EH (cell line): ENCODE results near the gene TBPL1.
"Not testable (repeated sequence)": the region's sequence is repeated elsewhere in the genome, so short reads cannot be mapped to it uniquely, and the experiment has no call there.

Source experiments
- DNase-seq: peaks from one replicate; pipeline ENCODE4 v3.0.0-alpha.2; 2015; ENCODE audit warnings: low read depth

TBPL1 gene

DNA sequence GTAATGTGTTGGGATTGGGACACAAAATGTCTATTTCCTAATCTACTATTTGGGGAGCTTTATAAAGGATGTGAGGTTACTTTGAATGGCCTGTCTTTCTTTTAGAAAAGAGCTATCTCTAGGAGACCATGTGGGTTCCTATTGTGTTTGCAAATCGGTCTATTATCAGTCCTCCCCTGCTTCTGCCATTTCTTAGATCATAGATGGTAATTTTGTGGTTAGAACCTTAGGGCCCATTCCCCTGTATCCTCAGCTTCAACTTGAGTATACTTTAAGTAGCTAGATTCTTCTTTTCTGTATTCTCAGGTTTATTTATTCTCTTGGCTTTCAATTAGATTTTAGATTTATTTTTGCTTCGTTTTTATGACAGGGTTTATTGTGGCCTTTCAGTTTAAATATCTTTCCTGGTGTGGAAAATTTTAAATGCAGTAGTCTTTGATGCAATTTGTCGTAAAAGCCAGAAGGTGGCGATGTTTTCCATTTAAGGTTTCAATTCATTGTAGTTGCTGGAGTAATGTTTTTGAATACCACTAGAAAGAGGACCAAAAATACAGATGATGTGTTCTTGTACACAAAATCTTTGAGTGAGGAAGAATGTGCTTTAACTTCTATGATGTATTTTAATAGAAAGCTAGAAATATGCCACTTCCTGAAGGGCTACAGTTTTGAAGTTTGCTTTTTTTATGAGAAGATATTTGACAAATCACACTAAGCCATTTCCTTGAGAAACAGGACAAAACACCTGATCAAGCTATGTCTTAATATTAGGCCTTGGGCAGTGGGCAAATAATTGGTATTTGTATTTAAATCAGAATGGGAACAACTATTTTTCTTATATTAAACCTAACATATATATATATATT, 20.3 kb downstream of the TBPL1 start:
- DNase-seq: peak; percentile 66

GRCh38 chr6:133977983-133978895, 25.2 kb downstream of the TBPL1 start:
- DNase-seq: peak; percentile 76

GRCh38 chr6:133978896-133979240, 25.8 kb downstream of the TBPL1 start:
- DNase-seq: peak; percentile 33

DNA sequence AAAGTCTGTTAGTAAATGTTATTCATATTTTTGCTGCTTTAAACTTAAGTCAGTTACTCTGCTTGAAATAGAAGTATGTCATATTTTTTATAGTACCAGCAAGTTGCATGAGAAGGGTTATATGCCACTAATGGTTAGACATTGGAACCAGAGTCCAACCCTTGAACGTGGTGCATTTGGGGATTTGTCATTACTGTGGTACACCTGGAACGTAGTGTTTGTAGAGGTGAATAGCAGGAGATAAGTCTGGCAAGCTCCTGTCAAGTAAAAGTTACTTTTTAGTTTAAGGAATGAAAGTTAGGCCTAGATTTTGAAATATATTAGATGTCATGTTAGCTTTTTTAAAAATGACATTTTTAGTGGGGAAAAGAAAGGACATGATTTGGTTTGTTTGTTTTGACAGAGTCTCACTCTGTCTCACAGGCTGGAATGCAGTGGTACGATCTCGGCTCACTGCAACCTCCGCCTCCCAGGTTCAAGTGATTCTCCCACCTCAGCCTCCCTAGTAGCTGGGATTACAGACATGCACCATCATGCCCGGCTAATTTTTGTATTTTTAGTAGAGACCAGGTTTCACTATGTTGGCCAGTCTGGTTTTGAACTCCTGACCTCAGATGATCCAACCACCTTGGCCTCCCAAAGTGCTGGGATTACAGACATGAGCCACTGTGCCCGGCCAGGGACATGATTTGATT, 26.4 kb downstream of the TBPL1 start:
- DNase-seq: not testable (repeated sequence)

DNA sequence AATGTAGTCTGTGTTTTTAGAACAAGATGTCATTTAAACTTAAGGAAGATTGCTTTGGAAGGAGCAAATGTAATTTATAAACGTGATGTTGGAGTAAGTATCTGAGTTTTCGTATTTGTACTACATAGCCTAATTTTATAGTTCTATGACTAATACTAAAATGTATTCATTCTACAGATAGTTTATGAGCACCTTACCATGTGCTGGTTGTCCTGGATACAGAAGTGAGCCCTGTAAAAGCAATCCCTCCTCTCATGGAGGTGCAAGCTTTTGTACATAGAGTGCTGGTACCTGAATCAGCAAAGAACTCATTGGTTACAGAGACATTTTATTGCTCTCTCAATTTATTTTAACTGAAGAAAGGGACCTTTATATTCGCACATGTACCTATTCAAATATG, 27.1 kb downstream of the TBPL1 start:
- DNase-seq: no peak

DNA sequence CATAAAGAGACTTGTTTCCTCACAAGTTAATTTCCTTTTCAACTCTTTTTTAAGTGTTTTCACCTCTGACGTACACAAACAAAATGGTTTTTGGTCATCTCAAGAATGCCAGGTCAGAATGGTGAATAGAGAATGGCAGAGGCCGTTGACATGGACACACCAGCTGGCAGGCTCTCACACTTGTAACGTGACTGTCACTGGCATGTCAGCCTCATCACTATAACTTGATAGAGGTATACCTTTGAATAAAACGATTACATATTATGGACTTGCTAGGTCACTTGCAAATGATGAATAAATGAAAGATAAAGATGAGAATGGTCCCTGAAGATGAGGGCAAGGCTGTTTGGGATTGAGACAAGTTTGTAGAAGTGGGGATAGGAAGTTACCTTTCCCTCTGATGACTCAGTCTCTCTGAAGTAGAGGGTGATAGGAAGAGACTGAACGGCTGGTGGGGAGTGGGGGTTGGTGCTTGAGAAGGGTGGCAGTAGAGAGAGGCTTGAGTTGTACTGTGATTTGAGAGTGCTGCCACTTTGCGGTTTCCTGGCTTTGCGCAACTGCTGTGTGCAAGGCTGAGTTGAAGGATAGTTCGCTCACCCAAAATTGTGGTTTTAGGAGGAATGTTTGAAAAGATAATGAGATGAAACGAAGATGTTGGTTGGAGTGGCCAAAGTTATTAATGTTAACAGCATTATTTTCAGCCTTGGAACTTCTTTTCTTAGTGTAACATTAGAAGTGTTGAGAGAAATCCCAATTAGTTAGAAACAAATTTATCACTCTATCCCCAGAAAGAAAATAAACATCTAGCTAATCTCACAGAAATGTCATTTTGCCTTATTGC, 30.3 kb downstream of the TBPL1 start:
- DNase-seq: peak; percentile 83

- no peak for DNase-seq
Observed at GRCh38 chr6:133985970-133986369, 32.9 kb downstream of the TBPL1 start.

- no peak for DNase-seq
Observed at GRCh38 chr6:133986942-133987341, 33.9 kb downstream of the TBPL1 start.

DNA sequence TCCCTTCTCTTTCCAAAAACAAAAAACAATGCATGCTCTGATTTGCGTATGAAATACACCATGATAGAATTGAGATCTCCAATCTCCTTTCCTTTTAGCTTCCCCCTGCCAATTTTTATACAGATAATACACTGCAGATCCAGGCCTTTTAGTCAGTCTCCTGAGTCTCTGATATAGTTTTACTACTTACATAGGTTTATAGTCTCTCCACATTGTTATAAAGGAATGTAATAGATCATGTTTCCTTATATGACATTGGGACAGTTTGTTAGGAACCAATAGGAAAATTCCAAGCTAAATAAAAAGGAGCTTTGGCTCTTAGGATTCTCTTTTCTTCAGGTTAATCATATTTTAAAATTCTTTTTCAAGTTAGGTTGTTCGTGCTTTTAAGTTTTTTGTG, 36.5 kb downstream of the TBPL1 start:
- DNase-seq: peak; percentile 31

GRCh38 chr6:133990321-133990720, 37.3 kb downstream of the TBPL1 start:
- no peak for DNase-seq

DNA sequence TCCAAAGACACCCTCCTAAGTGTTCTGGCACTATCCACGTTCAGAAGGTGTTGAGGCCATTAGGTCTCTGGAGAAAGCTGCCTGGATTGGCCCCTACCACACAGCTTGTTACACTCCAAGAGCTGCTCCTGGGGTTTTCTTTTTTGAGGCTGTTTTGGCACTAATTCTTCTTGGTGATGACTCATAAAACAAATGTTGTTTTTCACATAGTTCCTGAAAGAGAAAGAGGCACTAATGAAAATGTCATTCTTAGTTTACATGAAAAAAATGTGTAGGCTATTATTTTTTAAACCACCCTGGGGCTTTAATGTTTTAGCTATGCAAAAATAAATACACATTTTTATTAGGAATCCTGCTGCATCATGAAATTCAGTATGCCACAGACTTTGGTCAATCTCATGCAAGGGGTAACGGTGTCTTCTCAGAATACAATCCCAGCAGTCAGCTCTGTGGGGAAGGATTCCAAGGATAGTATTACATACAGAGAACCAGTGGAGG, 38.1 kb downstream of the TBPL1 start:
- peak; percentile 98 for DNase-seq

- DNase-seq: peak; percentile 23
Observed at GRCh38 chr6:133992992-133993680, 40.1 kb downstream of the TBPL1 start.

GRCh38 chr6:133995296-133995695, 42.3 kb downstream of the TBPL1 start:
- peak; percentile 46 for DNase-seq

GRCh38 chr6:133995758-133996157, 42.7 kb downstream of the TBPL1 start:
- no peak for DNase-seq

DNA sequence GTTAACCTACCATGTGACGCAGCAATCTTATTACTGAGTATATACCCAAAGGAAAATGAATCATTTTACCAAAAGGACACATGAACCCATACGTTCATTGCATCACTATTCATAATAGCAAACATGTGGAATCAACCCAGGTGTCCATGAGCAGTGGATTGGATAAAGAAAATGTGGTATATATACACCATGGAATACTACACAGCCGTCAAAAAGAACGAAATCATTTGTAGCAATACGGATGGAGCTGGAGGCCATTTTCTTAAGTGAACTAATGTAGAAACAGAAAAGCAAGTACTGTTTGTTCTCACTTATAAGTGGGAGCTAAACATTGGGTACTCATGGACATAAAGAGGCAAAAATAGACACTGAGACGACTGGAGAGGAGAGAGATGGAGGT, 44.2 kb downstream of the TBPL1 start:
- DNase-seq: no peak

DNA sequence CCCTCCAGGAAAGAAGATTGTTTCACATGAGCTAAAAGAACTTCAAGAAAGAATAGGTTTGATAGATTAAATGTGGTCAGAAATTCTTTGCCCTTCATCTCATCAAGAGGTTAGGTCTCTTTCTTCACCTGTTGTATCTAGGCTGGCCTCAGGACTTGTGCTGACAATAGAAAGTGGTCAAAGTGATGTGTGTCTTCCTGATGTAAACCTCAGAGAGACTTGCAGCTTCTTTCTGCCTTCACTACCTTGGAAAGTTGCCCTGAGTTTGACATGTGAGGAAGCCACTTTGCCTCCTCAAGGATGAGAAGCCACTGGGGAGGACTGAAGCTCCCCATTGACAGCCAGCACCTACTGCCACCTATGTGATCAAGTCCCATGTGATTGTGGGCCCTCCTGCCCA, 46.3 kb downstream of the TBPL1 start:
- DNase-seq: no peak

GRCh38 chr6:134000443-134000842, 47.4 kb downstream of the TBPL1 start:
- DNase-seq: no peak

DNA sequence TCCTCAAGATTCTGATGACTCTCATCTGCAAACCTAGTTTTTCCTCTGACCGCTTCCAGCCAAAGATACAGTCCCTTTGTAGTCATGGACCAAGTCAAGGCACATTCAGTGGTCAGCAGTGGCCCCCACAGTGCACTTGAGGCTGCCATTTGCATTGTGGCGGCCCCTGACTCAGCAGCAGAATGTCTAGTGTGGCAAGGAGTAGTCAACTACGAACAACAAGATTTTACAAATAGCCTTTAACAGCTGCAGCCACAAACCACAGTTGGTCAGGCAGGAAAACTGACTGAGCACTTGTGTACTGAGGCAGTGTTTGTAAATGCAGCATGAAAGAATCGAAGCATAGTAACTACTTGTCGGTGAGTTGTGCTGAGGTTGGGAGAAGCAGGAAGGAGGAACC, 49.8 kb downstream of the TBPL1 start:
- no peak for DNase-seq

DNA sequence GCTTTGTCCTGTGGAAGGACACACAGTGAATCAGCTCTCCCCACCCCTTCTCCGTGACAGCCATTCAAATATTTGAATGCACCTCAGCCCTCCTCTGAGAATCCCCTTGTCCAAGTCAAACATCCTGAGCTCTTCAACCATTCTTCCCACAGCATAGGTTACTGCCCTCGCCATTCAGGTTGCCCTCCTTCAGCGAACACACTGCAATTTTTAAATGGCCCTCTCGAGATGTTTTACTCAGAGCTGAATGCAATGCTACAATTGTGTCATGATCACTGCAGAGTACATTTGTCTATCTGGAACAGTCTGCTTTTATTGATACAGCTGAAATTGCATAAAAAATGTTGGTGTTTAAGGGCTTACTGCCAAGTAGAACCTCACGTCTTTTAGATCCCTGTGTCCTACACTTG, 50.5 kb downstream of the TBPL1 start:
- DNase-seq: peak; percentile 33

DNA sequence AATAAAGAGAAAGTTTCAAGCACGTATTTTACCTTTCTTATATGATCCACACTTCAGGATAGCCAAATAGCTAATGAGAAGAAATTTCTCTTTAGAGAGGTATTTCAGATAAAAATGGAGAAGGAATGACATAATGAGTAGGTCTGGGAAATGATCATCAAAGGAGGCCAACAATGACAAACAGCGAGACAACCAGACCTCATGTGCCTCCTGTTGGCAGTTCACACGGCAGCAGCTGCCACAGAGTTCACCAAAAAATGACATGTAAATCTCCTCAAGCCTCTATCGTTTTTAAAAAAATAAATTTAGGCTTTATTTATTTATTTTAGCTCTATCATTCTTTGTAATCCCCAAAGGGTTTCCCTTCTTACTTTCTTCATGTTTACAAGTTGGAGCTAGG, 51.7 kb downstream of the TBPL1 start:
- no peak for DNase-seq

GRCh38 chr6:134005800-134006199, 52.8 kb downstream of the TBPL1 start:
- DNase-seq: no peak
